ENCODE results near the gene ZNF664.

DNA sequence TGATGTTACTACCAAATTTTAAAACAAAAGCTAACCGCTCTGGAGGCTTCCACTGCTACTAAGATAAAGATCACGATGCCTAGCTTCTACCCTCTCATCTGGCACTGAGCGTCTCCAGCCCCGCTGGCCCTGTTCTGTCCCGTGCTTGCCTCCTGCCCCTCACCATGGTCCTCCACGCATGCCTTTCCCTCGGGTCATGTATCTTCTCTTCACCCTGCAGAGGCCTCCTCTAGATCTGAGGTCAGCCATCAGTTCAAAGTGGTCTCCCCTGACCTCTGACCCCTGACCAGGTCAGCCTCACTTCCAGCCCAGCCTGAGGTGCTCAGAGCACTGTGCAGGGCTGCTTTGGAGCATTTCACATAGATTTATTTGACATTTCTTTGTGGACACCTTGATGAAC lies 28.3 kb downstream of the ZNF664 start:
- TF ChIP-seq EZH2 (IDR thresholded peaks at IDR 0.05; ENCODE audit: insufficient read depth, poor library complexity, severe bottlenecking) = no peak
- TF ChIP-seq EZH2phosphoT487 (IDR thresholded peaks at IDR 0.05; ENCODE audit: insufficient read depth, low read depth) = no peak

All from GM23248 (cell line).